ENCODE measurements around the gene INPPL1. TPM values are rescaled to one million over a fixed set of nuclear protein-coding genes. Genes with fewer than 3 reads are reported as not detected.

Gene INPPL1
- total and polyA plus RNA-seq, 2 of the 13 experiments (the other 11 are each of a cell fraction or from before 2014, with no cell fraction given) = 29.1 to 66.9 TPM

DNA sequence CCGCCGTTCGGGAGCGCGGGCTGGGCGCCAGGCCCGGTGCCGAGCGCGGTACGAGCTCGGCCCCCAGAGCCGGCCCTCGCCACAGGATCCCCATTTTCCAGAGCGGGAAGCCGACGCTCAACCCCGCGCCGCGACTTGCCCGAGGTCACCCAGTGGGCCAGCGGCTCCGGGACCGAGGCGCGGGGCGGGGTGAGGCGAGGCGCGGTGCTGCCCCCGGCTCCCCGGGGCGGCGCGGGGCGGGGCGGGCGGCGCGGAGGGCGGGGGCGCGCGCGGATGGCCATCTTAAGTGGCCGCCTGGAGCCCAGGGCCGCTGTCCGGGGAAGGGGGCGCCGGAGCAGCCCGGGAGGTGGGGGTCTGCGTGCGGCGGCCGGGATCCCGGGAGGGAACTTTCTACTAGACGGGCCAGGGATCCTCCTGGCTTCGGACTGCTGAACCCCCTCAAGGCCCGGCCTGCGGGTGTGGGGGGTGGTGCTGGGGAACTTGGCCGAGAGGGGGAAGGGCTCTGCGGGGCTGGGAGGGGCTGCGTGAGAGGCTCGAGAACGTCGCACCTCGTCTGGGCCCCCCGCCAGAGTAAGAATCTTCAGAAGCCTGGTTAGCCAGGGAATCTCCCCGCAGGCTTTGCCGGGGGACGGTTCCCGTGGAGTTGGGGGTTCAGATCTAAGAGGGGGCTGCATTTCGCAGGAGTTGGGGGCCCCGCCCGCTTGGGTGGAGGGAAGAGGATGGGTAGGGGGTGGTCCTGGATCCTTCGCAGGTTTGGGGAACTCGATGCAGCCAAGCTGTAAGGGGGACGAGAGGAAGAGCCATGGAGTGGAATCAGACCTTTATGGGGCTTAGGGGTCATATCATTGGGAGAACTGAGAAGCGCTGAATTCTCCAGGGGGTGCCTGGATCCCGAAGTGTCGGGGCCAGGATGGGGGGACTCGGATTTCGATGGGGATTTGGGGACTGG lies 678 bp upstream of the INPPL1 start (continued):
- TF ChIP-seq, protein P1, sequence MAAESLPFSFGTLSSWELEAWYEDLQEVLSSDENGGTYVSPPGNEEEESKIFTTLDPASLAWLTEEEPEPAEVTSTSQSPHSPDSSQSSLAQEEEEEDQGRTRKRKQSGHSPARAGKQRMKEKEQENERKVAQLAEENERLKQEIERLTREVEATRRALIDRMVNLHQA (CRISPR knock-in tag; IDR thresholded peaks at IDR 0.05) = no peak
- TF ChIP-seq HCFC1 (IDR thresholded peaks at IDR 0.05; ENCODE audit: low read depth, low read length) (no peak), ZFP36L1 (CRISPR knock-in tag; IDR thresholded peaks at IDR 0.05) (no peak), SATB2 (CRISPR knock-in tag; IDR thresholded peaks at IDR 0.05) (no peak), ZMYM4 (CRISPR knock-in tag; IDR thresholded peaks at IDR 0.05) (0 out of 2 replicates have a peak, but pooled peaks have one; percentile 7), SUZ12 (IDR thresholded peaks at IDR 0.05; ENCODE audit: low read depth, low read length) (no peak), ZBTB38 (CRISPR knock-in tag; IDR thresholded peaks at IDR 0.05) (no peak), ZC3H4 (CRISPR knock-in tag; IDR thresholded peaks at IDR 0.05; ENCODE audit: borderline replicate concordance) (no peak), MNT (IDR thresholded peaks at IDR 0.05) (no peak), ADNP (CRISPR knock-in tag; IDR thresholded peaks at IDR 0.05) (no peak), CAMTA2 (CRISPR knock-in tag; IDR thresholded peaks at IDR 0.05; ENCODE audit: borderline replicate concordance) (no peak), BHLHE40 (IDR thresholded peaks at IDR 0.05; ENCODE audit: low read length) (no peak), ZMAT3 (CRISPR knock-in tag; conservative IDR thresholded peaks at IDR 0.05) (0 out of 2 replicates have a peak, but pooled peaks have one; percentile 12), ZNF557 (CRISPR knock-in tag; IDR thresholded peaks at IDR 0.05) (no peak), GTF3A (CRISPR knock-in tag; conservative IDR thresholded peaks at IDR 0.05) (no peak), POLR2AphosphoS5 (IDR thresholded peaks at IDR 0.05; ENCODE audit: low read depth, low read length) (0 out of 2 replicates have a peak, but pooled peaks have one; percentile 23), YEATS4 (CRISPR knock-in tag; IDR thresholded peaks at IDR 0.05; ENCODE audit: borderline replicate concordance) (no peak), ZNF367 (CRISPR knock-in tag; IDR thresholded peaks at IDR 0.05; ENCODE audit: borderline replicate concordance) (no peak)
- TF ChIP-seq, protein P2, sequence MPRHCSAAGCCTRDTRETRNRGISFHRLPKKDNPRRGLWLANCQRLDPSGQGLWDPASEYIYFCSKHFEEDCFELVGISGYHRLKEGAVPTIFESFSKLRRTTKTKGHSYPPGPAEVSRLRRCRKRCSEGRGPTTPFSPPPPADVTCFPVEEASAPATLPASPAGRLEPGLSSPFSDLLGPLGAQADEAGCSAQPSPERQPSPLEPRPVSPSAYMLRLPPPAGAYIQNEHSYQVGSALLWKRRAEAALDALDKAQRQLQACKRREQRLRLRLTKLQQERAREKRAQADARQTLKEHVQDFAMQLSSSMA (CRISPR knock-in tag; IDR thresholded peaks at IDR 0.05) = no peak
- TF ChIP-seq, protein P3, sequence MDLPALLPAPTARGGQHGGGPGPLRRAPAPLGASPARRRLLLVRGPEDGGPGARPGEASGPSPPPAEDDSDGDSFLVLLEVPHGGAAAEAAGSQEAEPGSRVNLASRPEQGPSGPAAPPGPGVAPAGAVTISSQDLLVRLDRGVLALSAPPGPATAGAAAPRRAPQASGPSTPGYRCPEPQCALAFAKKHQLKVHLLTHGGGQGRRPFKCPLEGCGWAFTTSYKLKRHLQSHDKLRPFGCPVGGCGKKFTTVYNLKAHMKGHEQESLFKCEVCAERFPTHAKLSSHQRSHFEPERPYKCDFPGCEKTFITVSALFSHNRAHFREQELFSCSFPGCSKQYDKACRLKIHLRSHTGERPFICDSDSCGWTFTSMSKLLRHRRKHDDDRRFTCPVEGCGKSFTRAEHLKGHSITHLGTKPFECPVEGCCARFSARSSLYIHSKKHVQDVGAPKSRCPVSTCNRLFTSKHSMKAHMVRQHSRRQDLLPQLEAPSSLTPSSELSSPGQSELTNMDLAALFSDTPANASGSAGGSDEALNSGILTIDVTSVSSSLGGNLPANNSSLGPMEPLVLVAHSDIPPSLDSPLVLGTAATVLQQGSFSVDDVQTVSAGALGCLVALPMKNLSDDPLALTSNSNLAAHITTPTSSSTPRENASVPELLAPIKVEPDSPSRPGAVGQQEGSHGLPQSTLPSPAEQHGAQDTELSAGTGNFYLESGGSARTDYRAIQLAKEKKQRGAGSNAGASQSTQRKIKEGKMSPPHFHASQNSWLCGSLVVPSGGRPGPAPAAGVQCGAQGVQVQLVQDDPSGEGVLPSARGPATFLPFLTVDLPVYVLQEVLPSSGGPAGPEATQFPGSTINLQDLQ (CRISPR knock-in tag; IDR thresholded peaks at IDR 0.05) = no peak
- TF ChIP-seq, protein P4, sequence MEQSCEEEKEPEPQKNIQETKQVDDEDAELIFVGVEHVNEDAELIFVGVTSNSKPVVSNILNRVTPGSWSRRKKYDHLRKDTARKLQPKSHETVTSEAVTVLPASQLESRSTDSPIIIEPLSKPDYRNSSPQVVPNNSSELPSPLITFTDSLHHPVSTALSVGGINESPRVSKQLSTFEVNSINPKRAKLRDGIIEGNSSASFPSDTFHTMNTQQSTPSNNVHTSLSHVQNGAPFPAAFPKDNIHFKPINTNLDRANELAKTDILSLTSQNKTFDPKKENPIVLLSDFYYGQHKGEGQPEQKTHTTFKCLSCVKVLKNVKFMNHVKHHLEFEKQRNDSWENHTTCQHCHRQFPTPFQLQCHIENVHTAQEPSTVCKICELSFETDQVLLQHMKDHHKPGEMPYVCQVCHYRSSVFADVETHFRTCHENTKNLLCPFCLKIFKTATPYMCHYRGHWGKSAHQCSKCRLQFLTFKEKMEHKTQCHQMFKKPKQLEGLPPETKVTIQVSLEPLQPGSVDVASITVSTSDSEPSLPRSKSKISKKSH (CRISPR knock-in tag; IDR thresholded peaks at IDR 0.05; ENCODE audit: borderline replicate concordance) = no peak
